GM23338 (cell line): ENCODE results near the gene RNFT2. TPM values are rescaled to one million over a fixed set of nuclear protein-coding genes. Genes with fewer than 3 reads are reported as not detected.

Experiments used
- ATAC-seq: fragments of 200-7000 bp; cut with Tn5 transposase; 3 replicates; pipeline ENCODE4 v1.9.1; 2020
- DNase-seq: peaks from one replicate; pipeline ENCODE4 v3.0.0-alpha.2; 2015; ENCODE audit warnings: low spot score
- H2AFZ ChIP-seq: fragments of 200-600 bp; sonication (generic); 2 replicates; pipeline ENCODE4 v1.8.0; 2016; ENCODE audit warnings: antibody characterized with exemption, mild to moderate bottlenecking, moderate library complexity
- H3F3A ChIP-seq: fragments of 200-600 bp; sonication (generic); replicated peaks from 2 replicates; pipeline ENCODE4 v1.8.0; 2017; ENCODE audit warnings: antibody characterized with exemption, mixed run types, low read depth
- H3K27ac ChIP-seq: fragments of 200-600 bp; sonication (generic); 2 replicates; pipeline ENCODE4 v1.6.1; 2016; ENCODE audit warnings: low read depth
- H3K27me3 ChIP-seq: fragments of 200-600 bp; sonication (generic); 2 replicates; pipeline ENCODE4 v1.8.0; 2016; ENCODE audit warnings: mild to moderate bottlenecking, mixed run types, moderate library complexity; ENCODE audit not compliant: insufficient read depth
- H3K36me3 ChIP-seq: fragments of 200-600 bp; sonication (generic); 2 replicates; pipeline ENCODE4 v1.8.0; 2016; ENCODE audit warnings: mild to moderate bottlenecking; ENCODE audit not compliant: insufficient read depth
- H3K4me1 ChIP-seq: fragments of 200-600 bp; sonication (generic); 2 replicates; pipeline ENCODE4 v1.8.0; 2016; ENCODE audit warnings: mild to moderate bottlenecking, moderate library complexity; ENCODE audit not compliant: insufficient read depth
- H3K4me2 ChIP-seq: fragments of 200-600 bp; sonication (generic); 2 replicates; pipeline ENCODE4 v1.7.1; 2017; ENCODE audit warnings: mixed run types
- H3K4me3 ChIP-seq: fragments of 200-600 bp; sonication (generic); 2 replicates; pipeline ENCODE4 v1.6.1; 2016; ENCODE audit warnings: mixed run types
- H3K79me2 ChIP-seq: fragments of 200-600 bp; sonication (generic); replicated peaks from 2 replicates; pipeline ENCODE4 v1.8.0; 2017; ENCODE audit warnings: mild to moderate bottlenecking; ENCODE audit not compliant: insufficient read depth
- H3K9me2 ChIP-seq: fragments of 200-600 bp; sonication (generic); 2 replicates; pipeline ENCODE4 v1.8.0; 2017; ENCODE audit not compliant: insufficient read depth
- H4K20me1 ChIP-seq: fragments of 200-600 bp; sonication (generic); replicated peaks from 2 replicates; pipeline ENCODE4 v1.8.0; 2017; ENCODE audit warnings: mild to moderate bottlenecking; ENCODE audit not compliant: insufficient read depth
- H3K27ac Mint-ChIP-seq: 2 replicates; pipeline ENCODE4 v1.8.0; 2020; ENCODE audit warnings: inconsistent platforms, mild to moderate bottlenecking, moderate library complexity, mixed read lengths
- H3K27me3 Mint-ChIP-seq: 3 replicates; pipeline ENCODE4 v1.8.0; 2022; ENCODE audit warnings: low read depth, mild to moderate bottlenecking, moderate library complexity, mixed read lengths, inconsistent platforms; ENCODE audit not compliant: insufficient read depth, poor library complexity
- H3K36me3 Mint-ChIP-seq: 3 replicates; pipeline ENCODE4 v1.8.0; 2021; ENCODE audit warnings: low read depth, mild to moderate bottlenecking, inconsistent platforms, moderate library complexity, mixed read lengths
- H3K4me1 Mint-ChIP-seq: 3 replicates; pipeline ENCODE4 v1.8.0; 2020; ENCODE audit warnings: mild to moderate bottlenecking, inconsistent platforms, mixed read lengths
- H3K4me3 Mint-ChIP-seq: 3 replicates; pipeline ENCODE4 v1.8.0; 2021; ENCODE audit warnings: moderate library complexity, mild to moderate bottlenecking, inconsistent platforms, mixed read lengths
- H3K9me3 Mint-ChIP-seq: 3 replicates; pipeline ENCODE4 v1.8.0; 2020; ENCODE audit warnings: moderate library complexity, mild to moderate bottlenecking, inconsistent platforms, mixed read lengths
- CREB1 ChIP-seq: fragments of 250-450 bp; sonication (Bioruptor Pico); IDR thresholded peaks from 2 replicates; pipeline ENCODE4 v1.5.0; 2020; ENCODE audit warnings: low read depth, mild to moderate bottlenecking, moderate library complexity
- CTCF ChIP-seq, 2 experiments: fragments of 200-600 bp in 1 of 2; sonication (generic) in 1 of 2; conservative IDR thresholded peaks; 2 replicates each; pipeline versions ENCODE4 v1.5.1 to v1.6.1; 2016 to 2017; ENCODE audit warnings: antibody characterized with exemption in 2 of 2, low read depth in 2 of 2, mild to moderate bottlenecking in 2 of 2, moderate library complexity in 1 of 2
- EZH2 ChIP-seq: fragments of 200-600 bp; sonication (generic); IDR thresholded peaks from one replicate; pipeline ENCODE4 v1.8.0; 2017; ENCODE audit warnings: antibody characterized with exemption, mild to moderate bottlenecking, low read depth; ENCODE audit not compliant: unreplicated experiment
- EZH2phosphoT487 ChIP-seq: fragments of 200-600 bp; sonication (generic); IDR thresholded peaks from one replicate; pipeline ENCODE4 v1.8.1; 2018; ENCODE audit warnings: antibody characterized with exemption; ENCODE audit not compliant: unreplicated experiment
- JUNB ChIP-seq: IDR thresholded peaks from one replicate; pipeline ENCODE4 v1.6.1; 2016; ENCODE audit warnings: antibody characterized with exemption; ENCODE audit not compliant: unreplicated experiment
- NANOG ChIP-seq: IDR thresholded peaks from 2 replicates; pipeline ENCODE4 v1.6.1; 2016; ENCODE audit warnings: antibody characterized with exemption, borderline replicate concordance
- POLR2AphosphoS5 ChIP-seq: IDR thresholded peaks from 2 replicates; pipeline ENCODE4 v1.6.1; 2016; ENCODE audit warnings: antibody characterized with exemption, low read depth
- REST ChIP-seq: IDR thresholded peaks from one replicate; pipeline ENCODE4 v1.6.1; 2018; ENCODE audit warnings: antibody characterized with exemption; ENCODE audit not compliant: unreplicated experiment
- STAT1 ChIP-seq: IDR thresholded peaks from one replicate; pipeline ENCODE4 v1.6.1; 2016; ENCODE audit warnings: antibody characterized with exemption; ENCODE audit not compliant: unreplicated experiment
- ZNF114 ChIP-seq: fragments of 250-450 bp; sonication (Bioruptor Pico); IDR thresholded peaks from 2 replicates; pipeline ENCODE4 v1.5.0; 2020; ENCODE audit warnings: mild to moderate bottlenecking, moderate library complexity
- ZNF331 ChIP-seq: fragments of 250-450 bp; sonication (Bioruptor Pico); IDR thresholded peaks from 2 replicates; pipeline ENCODE4 v1.5.0; 2020; ENCODE audit warnings: low read depth, mild to moderate bottlenecking, moderate library complexity
- ZNF462 ChIP-seq: fragments of 250-450 bp; sonication (Bioruptor Pico); IDR thresholded peaks from 2 replicates; pipeline ENCODE4 v1.5.0; 2020; ENCODE audit warnings: mild to moderate bottlenecking, moderate library complexity
- polyA plus RNA-seq: library from polyadenylated mRNA; unstranded; fragments of >200 nt; fragmentation: Nextera tagmentation; extraction: Ambion mirVana; gene quantifications from 2 replicates; pipeline ENCODE4 v1.2.1, GENCODE V29; 2016
- total RNA-seq: library from RNA; depleted of rRNA; stranded (reverse); fragments of >200 nt; shearing (Covaris generic); gene quantifications from 2 replicates; pipeline ENCODE4 v1.2.3, GENCODE V29; 2014

RNFT2 gene
- total and polyA plus RNA-seq, 2 experiments from 2014 or later, result 19.3 to 22.9 TPM

- TF ChIP-seq EZH2 (no peak), ZNF114 (CRISPR knock-in tag) (no peak), ZNF331 (no peak), POLR2AphosphoS5 (no peak), NANOG (no peak)
Observed at GRCh38 chr12:116689521-116689920, 48.6 kb upstream of the RNFT2 start (continued).

GRCh38 chr12:116689979-116690744 is 48.0 kb upstream of the RNFT2 start:
- peaks cover 7% of the 10 kb centered on the region; the same call in 1 of the 3 replicates for H3K9me3 Mint-ChIP-seq
- no peaks in the 10 kb centered on the region for H3K9me2 ChIP-seq
- peaks cover 10% of the 10 kb centered on the region for H3K27me3 ChIP-seq
- H3K4me2 ChIP-seq, result no peak overlapping the region
- no peaks in the 10 kb centered on the region for H4K20me1 ChIP-seq
- no peaks in the 10 kb centered on the region for H3K79me2 ChIP-seq
- peaks cover 20% of the 10 kb centered on the region for H3K4me1 ChIP-seq
- peaks cover 26% of the 10 kb centered on the region for H3K27me3 Mint-ChIP-seq
- H3K36me3 ChIP-seq, result no peaks in the 10 kb centered on the region
- no peak overlapping the region for H2AFZ ChIP-seq
- H3K4me3 ChIP-seq, result no peak overlapping the region
- no peaks in the 10 kb centered on the region for H3F3A ChIP-seq
- peaks cover 26% of the 10 kb centered on the region for H3K4me1 Mint-ChIP-seq
- H3K4me3 Mint-ChIP-seq, result no peak overlapping the region
- no peak for ATAC-seq
- DNase-seq, result no peak
- no peak overlapping the region for H3K27ac ChIP-seq
- no peaks in the 10 kb centered on the region; the same call in 2 of the 3 replicates for H3K36me3 Mint-ChIP-seq
- H3K27ac Mint-ChIP-seq, result no peak overlapping the region
- no peak for TF ChIP-seq JUNB
- no peak for TF ChIP-seq ZNF462 (CRISPR knock-in tag)
- no peak for TF ChIP-seq REST
- TF ChIP-seq EZH2phosphoT487, result no peak
- TF ChIP-seq NANOG, result no peak
- TF ChIP-seq ZNF331, result no peak
- no peak for TF ChIP-seq EZH2
- TF ChIP-seq ZNF114 (CRISPR knock-in tag), result no peak
- no peak for TF ChIP-seq CREB1 (CRISPR knock-in tag)
- TF ChIP-seq CTCF (conservative IDR thresholded peaks at IDR 0.05; ENCODE audit: low read depth in 2 of 2), result no peak
- no peak for TF ChIP-seq STAT1
- TF ChIP-seq POLR2AphosphoS5, result no peak
